Measurements from ENCODE around the gene ATP9B. TPM values are rescaled to one million over a fixed set of nuclear protein-coding genes. Genes with fewer than 3 reads are reported as not detected.

Gene ATP9B
- total and polyA plus RNA-seq, 4 donors = 7.1 to 31.4 (median 15.5) TPM

- DNase-seq (ENCODE audit: low spot score) = no peak
- Histone ChIP-seq H3K36me3 (ENCODE audit: control insufficient read depth in 4 of 4, insufficient read depth in 3 of 4, low read depth in 1 of 4, low read length in 3 of 4) (no peaks in the 10 kb centered on the region), H3K9ac (ENCODE audit: low read depth in 1 of 2, low read length in 2 of 2) (no peak overlapping the region), H3K9me3 (ENCODE audit: control insufficient read depth in 4 of 4, low read length in 3 of 4) (no peaks in the 10 kb centered on the region), H3K27ac (ENCODE audit: low read depth in 1 of 2, low read length in 2 of 2) (no peak overlapping the region), H3K27me3 (ENCODE audit: control insufficient read depth in 4 of 4, insufficient read depth in 4 of 4, low read length in 3 of 4) (peaks cover 0 to 7% (median 2%) of the 10 kb centered on the region in 4 donors), H3K4me1 (ENCODE audit: control insufficient read depth in 4 of 4, insufficient read depth in 4 of 4, low read length in 3 of 4) (no peaks in the 10 kb centered on the region), H3K4me3 (ENCODE audit: low read depth in 1 of 3, low read length in 3 of 3) (no peak overlapping the region)
- 74% methylated on average over 16 of the region's 16 CpGs for WGBS
- TF ChIP-seq REST (IDR thresholded peaks at IDR 0.05) = no peak
- no peak for TF ChIP-seq NR2F2 (IDR thresholded peaks at IDR 0.05)
- TF ChIP-seq HNF4A (conservative IDR thresholded peaks at IDR 0.05) = no peak
- no peak for TF ChIP-seq HNF4G (IDR thresholded peaks at IDR 0.05)
- TF ChIP-seq ATF3 (IDR thresholded peaks at IDR 0.05) = no peak
- no peak for TF ChIP-seq GABPA (IDR thresholded peaks at IDR 0.05 in 1 of 2, conservative IDR thresholded peaks at IDR 0.05 in 1 of 2)
- TF ChIP-seq FOXA1 (IDR thresholded peaks at IDR 0.05) = no peak
- no peak for TF ChIP-seq YY1 (IDR thresholded peaks at IDR 0.05)
- no peak for TF ChIP-seq CTCF (IDR thresholded peaks at IDR 0.05; ENCODE audit: low read depth, low read length, missing input control)
- TF ChIP-seq FOXA2 (IDR thresholded peaks at IDR 0.05) = no peak
- no peak for TF ChIP-seq ZBTB33 (IDR thresholded peaks at IDR 0.05)
- TF ChIP-seq EGR1 (IDR thresholded peaks at IDR 0.05; ENCODE audit: low read depth in 2 of 2) = no peak
- no peak for TF ChIP-seq RXRA (IDR thresholded peaks at IDR 0.05)
- no peak for TF ChIP-seq JUND (IDR thresholded peaks at IDR 0.05)
- no peak for TF ChIP-seq TAF1 (conservative IDR thresholded peaks at IDR 0.05)
- TF ChIP-seq RAD21 (IDR thresholded peaks at IDR 0.05) = no peak
- no peak for TF ChIP-seq SP1 (IDR thresholded peaks at IDR 0.05)
- no peak for TF ChIP-seq MAX (IDR thresholded peaks at IDR 0.05)
Measured at GRCh38 chr18:79384834-79385233, 315.6 kb downstream of the ATP9B start.

All from liver (tissue), 9 donors.